Mononuclear cell (primary cell): Measurements from ENCODE around the gene GJA5. TPM values are rescaled to one million over a fixed set of nuclear protein-coding genes. Genes with fewer than 3 reads are reported as not detected.

Source experiments
- H3K27me3 ChIP-seq: 2 replicates; pipeline ENCODE4 v1.6.0; 2011; ENCODE audit warnings: low read length, control low read depth; ENCODE audit not compliant: insufficient read depth
- H3K4me1 ChIP-seq: 2 replicates; pipeline ENCODE4 v1.5.1; 2011; ENCODE audit warnings: mild to moderate bottlenecking, low read length, control low read depth; ENCODE audit not compliant: insufficient read depth
- H3K4me3 ChIP-seq: 2 replicates; pipeline ENCODE4 v1.5.1; 2011; ENCODE audit warnings: mild to moderate bottlenecking, low read length, moderate library complexity
- H3K9me3 ChIP-seq: 2 replicates; pipeline ENCODE4 v1.5.1; 2011; ENCODE audit warnings: low read depth, mild to moderate bottlenecking, control low read depth, low read length
- total RNA-seq: library from RNA; depleted of rRNA; stranded (reverse); fragments of >200 nt; gene quantifications from one replicate; pipeline ENCODE4 v1.2.3, GENCODE V29; 2012

Gene GJA5
- under 0.01 TPM for total RNA-seq

DNA sequence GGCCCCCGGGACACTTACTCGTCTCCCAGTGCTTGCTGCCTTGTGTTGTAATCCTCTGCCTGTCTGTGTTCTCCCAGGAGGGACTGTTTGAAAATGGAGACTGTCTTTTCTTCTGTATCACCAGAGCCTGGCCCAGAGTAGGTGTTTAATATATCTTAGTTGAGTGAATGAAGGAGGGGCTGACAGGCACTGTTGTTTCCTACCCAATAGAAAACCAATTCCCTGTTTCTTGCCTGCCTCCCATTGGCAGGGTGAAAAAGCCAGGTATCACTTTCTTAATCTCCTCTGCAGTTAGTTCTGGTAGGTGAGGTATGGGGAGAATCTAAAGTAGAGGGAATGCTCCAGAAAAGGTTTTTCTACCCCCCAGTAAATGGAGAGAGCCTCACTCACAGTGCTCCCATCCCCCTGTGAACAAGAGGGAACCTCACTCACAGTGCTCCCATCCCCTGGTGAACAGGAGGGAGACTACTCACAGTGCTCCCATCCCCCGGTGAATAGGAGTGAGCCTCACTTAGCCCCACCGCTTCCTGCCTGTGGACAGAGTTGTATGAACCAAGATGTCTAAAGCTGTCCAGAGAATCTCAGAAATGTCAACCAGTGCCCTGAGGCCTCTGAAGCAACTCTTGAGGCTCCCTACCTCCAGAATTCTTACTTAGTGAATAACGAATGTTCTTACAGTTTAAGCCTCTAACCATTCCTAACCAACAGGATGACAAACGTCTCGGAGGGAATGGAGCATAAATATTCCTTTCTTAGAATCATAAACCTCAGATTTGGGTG lies at the start of gene GJA5:
Gene GJA5, minus strand, starts transcription at position 122 of the 780 bp plus-strand sequence. CDS start 1,364 bp downstream, outside the sequence.
- Histone ChIP-seq H3K4me3 (no peak within 1 kb of the TSS), H3K27me3 (no peaks in the 10 kb centered on the region), H3K4me1 (peaks cover 5% of the 10 kb centered on the region), H3K9me3 (no peaks in the 10 kb centered on the region)

DNA sequence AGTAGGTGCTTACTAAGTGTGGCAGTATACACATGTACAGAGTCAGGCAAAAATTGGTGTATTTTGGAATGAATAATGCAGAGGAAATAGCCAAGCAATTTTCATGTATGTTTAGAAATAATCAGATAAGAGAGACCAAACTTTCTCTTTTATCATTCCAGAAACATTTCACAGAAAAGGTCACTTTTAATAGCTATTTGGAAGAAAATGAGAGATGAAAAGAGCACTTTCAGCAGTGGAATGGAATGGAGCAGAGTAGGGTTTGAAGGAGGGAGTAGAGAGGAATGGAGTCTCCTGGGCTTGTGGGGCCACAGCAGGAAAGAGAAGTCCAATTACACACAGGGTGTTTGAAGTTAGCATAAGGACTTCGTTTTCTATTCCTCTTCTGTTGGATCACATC lies 48.8 kb upstream of the GJA5 start:
- no peaks in the 10 kb centered on the region for H3K9me3 ChIP-seq
- no peak overlapping the region for H3K4me3 ChIP-seq
- no peaks in the 10 kb centered on the region for H3K27me3 ChIP-seq
- H3K4me1 ChIP-seq, result no peaks in the 10 kb centered on the region

DNA sequence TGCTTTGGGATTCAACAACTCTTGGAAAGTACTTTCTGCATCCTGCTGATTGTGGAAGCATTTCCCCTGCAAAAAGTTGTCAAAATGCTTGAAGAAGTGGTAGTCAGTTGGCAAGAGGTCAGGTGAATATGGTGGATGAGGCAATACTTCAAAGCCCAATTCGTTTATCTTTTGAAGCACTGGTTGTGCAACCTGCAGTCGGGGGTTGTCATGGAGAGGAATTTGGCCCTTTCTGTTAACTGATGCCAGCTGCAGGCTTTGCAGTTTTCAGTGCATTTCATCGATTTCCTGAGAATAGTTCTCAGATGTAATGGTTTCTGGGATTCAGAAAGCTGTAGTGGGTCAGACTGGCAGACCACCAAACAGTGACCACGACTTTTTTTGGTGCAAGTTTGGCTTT lies 47.6 kb upstream of the GJA5 start:
- no peaks in the 10 kb centered on the region for H3K27me3 ChIP-seq
- no peaks in the 10 kb centered on the region for H3K4me1 ChIP-seq
- H3K4me3 ChIP-seq, result no peak overlapping the region
- H3K9me3 ChIP-seq, result no peaks in the 10 kb centered on the region

DNA sequence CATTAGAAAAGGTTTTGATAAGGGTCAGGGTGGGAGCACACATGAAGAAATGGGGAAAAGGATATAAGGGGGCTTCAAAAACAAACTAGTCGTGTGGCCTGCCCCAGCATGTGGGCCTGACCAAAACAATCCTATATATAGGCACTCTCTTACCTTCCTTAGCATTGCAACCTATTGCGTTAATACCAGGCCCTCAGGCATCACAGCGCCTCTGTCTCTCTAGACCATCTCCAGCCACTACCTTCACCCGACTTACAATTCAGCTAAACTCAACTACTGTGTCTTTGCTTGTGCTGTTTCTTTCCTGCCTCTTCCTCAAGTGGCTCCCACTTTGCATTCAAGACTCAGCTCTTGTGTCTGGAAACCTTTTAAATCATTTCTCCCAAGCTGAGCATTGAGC lies 47.0 kb upstream of the GJA5 start:
- Histone ChIP-seq H3K4me3 (no peak overlapping the region), H3K27me3 (no peaks in the 10 kb centered on the region), H3K4me1 (no peaks in the 10 kb centered on the region), H3K9me3 (no peaks in the 10 kb centered on the region)

GRCh38 chr1:147804942-147805723 lies 44.7 kb upstream of the GJA5 start:
- H3K27me3 ChIP-seq, result no peaks in the 10 kb centered on the region
- H3K4me1 ChIP-seq, result no peaks in the 10 kb centered on the region
- H3K4me3 ChIP-seq, result no peak overlapping the region
- H3K9me3 ChIP-seq, result no peaks in the 10 kb centered on the region

DNA sequence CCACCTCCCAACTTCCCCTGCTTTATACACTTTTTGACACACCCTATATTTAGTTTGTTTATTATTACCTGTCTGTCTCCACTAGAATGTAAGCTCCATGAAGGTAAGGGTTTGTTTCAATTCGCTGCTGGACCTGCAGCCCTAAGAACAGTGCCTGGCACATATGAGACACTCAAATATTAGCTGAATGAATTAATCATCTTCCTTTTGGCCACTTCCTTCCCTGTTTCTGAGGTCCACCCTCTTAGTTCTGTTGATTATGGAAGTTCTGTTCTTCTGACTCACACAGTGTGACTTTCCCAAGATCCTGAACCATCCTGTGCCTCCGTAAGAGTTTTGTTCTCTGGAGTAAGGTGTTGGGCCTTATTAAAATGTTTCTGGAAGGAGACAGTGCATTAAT lies 40.4 kb upstream of the GJA5 start:
- H3K9me3 ChIP-seq, result no peaks in the 10 kb centered on the region
- H3K4me3 ChIP-seq, result no peak overlapping the region
- H3K27me3 ChIP-seq, result no peaks in the 10 kb centered on the region
- no peaks in the 10 kb centered on the region for H3K4me1 ChIP-seq

- Histone ChIP-seq H3K9me3 (no peaks in the 10 kb centered on the region), H3K4me3 (no peak overlapping the region), H3K27me3 (peaks cover 6% of the 10 kb centered on the region), H3K4me1 (no peaks in the 10 kb centered on the region)
Measured at GRCh38 chr1:147798731-147799130, 38.3 kb upstream of the GJA5 start.

DNA sequence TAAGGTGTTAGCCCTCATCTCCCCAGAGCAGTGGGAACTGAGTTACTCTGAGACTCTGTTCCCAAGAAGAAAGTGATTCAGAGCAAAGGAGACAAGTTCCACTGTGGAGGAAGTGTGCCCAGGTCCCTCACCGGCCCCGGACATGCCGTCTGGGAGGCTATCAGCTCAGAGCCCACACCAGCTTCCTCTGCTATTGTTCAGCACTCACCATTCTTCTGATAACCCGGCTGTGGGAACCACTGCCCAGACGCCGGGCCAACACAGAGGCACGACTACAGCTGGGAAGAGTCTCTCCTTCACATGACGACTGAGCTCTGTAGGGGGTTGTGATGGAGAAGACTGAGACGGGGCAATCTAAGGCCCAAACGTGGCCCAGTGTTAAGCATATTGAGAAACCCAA lies 34.2 kb upstream of the GJA5 start:
- H3K4me3 ChIP-seq, result no peak overlapping the region
- no peaks in the 10 kb centered on the region for H3K4me1 ChIP-seq
- H3K9me3 ChIP-seq, result no peaks in the 10 kb centered on the region
- peaks cover 6% of the 10 kb centered on the region for H3K27me3 ChIP-seq

GRCh38 chr1:147791876-147792275 lies 31.5 kb upstream of the GJA5 start:
- Histone ChIP-seq H3K4me1 (no peaks in the 10 kb centered on the region), H3K4me3 (no peak overlapping the region), H3K27me3 (peaks cover 6% of the 10 kb centered on the region), H3K9me3 (no peaks in the 10 kb centered on the region)

GRCh38 chr1:147787765-147788164 lies 27.4 kb upstream of the GJA5 start:
- Histone ChIP-seq H3K4me1 (no peaks in the 10 kb centered on the region), H3K4me3 (no peak overlapping the region), H3K9me3 (no peaks in the 10 kb centered on the region), H3K27me3 (no peaks in the 10 kb centered on the region)

GRCh38 chr1:147786536-147786935 lies 26.1 kb upstream of the GJA5 start:
- Histone ChIP-seq H3K27me3 (no peaks in the 10 kb centered on the region), H3K9me3 (no peaks in the 10 kb centered on the region), H3K4me1 (no peaks in the 10 kb centered on the region), H3K4me3 (no peak overlapping the region)

DNA sequence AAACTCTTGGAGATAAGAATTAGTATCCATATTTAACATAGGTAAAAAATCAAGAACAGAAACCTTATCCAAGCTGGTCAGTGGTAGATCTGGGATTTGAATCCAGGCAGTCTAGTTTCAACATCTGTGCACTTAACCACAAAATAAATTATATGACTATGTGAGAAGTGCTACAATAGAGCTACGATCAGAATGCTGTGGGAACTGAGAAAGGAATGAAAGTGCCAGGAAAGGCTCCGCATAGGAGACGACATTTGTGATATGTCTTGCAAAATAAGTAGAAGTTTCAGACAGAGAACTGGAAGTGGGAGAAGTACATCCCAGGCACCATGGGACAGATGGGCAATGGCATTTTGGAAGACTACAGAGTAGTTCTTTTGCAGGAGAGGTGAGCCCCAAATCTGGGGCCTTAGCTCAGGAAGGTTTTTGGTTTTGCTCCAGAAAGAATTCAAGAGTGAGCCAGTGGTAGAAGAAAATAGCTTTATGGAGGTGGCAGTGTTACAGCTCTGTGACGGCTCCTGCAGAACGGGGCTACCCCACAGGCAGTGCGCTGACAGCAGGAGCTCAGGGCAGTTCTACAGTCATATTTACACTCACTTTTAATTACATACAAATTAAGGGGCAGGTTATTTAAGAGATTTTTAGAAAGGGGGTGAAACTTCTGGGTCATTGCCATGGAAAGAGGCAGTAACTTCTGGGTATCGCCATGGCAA lies 25.5 kb upstream of the GJA5 start:
- no peaks in the 10 kb centered on the region for H3K27me3 ChIP-seq
- H3K9me3 ChIP-seq, result no peaks in the 10 kb centered on the region
- no peaks in the 10 kb centered on the region for H3K4me1 ChIP-seq
- no peak overlapping the region for H3K4me3 ChIP-seq

GRCh38 chr1:147784941-147785340 lies 24.5 kb upstream of the GJA5 start:
- Histone ChIP-seq H3K4me1 (no peaks in the 10 kb centered on the region), H3K9me3 (no peaks in the 10 kb centered on the region), H3K27me3 (no peaks in the 10 kb centered on the region), H3K4me3 (no peak overlapping the region)

- Histone ChIP-seq H3K4me3 (no peak overlapping the region), H3K4me1 (no peaks in the 10 kb centered on the region), H3K27me3 (no peaks in the 10 kb centered on the region), H3K9me3 (no peaks in the 10 kb centered on the region)
Measured at GRCh38 chr1:147781056-147781471, 20.7 kb upstream of the GJA5 start.

- H3K4me3 ChIP-seq, result no peak overlapping the region
Measured at GRCh38 chr1:147777694-147778093, 17.3 kb upstream of the GJA5 start.

More at GRCh38 chr1:147777694-147778093, 17.3 kb upstream of the GJA5 start:
- Histone ChIP-seq H3K27me3 (no peaks in the 10 kb centered on the region), H3K4me1 (no peaks in the 10 kb centered on the region), H3K9me3 (no peaks in the 10 kb centered on the region)
